Endothelial cell of umbilical vein (primary cell): ENCODE measurements around the gene REEP1. TPM values are rescaled to one million over a fixed set of nuclear protein-coding genes. Genes with fewer than 3 reads are reported as not detected.

Experiments used
- BruUV-seq: library from RNA; stranded (reverse); fragments of 400-500 nt; replicated peaks from 2 replicates; lab custom pipeline; 2021; lab: Mats Ljungman, UMichigan
- CTCF ChIA-PET: fragments of 300-600, 350-600 bp; sonication (Branson Sonifier 250); formaldehyde crosslinking; loops from one replicate; lab custom pipeline; 2021; ENCODE audit warnings: antibody characterized with exemption, inconsistent platforms; lab: Charles Lee
- POLR2A ChIA-PET: fragments of 300-600, 350-600 bp; sonication (Branson Sonifier 250); formaldehyde crosslinking; loops from one replicate; lab custom pipeline; 2021; ENCODE audit warnings: antibody characterized with exemption, inconsistent platforms; lab: Charles Lee
- DNase-seq: peaks from one replicate; pipeline ENCODE4 v3.0.0-alpha.2; 2011; ENCODE audit warnings: low read depth, low spot score
- FAIRE-seq: peaks from 2 replicates; lab custom pipeline; 2011; peaks lifted over from hg19 to GRCh38; lab: Jason Lieb, UNC
- H2AFZ ChIP-seq: 2 replicates; pipeline ENCODE4 v1.6.0; 2012; ENCODE audit warnings: low read depth, low read length, control low read depth, inconsistent platforms
- H3K27ac ChIP-seq: 2 replicates; pipeline ENCODE4 v1.5.1; 2011; ENCODE audit warnings: low read depth, mild to moderate bottlenecking, control low read depth, low read length, moderate library complexity; ENCODE audit not compliant: insufficient read depth
- H3K27me3 ChIP-seq, 2 experiments: 2 replicates each; pipeline versions ENCODE4 v1.6.0 to v1.6.1; 2011; ENCODE audit warnings: low read length in 2 of 2, mixed read lengths in 1 of 2; ENCODE audit not compliant: control insufficient read depth in 2 of 2, insufficient read depth in 2 of 2
- H3K36me3 ChIP-seq, 2 experiments: 2 replicates in 1 of 2; 3 replicates in 1 of 2; pipeline ENCODE4 v1.5.1; 2011; ENCODE audit warnings: low read length in 2 of 2, mild to moderate bottlenecking in 1 of 2, moderate library complexity in 1 of 2; ENCODE audit not compliant: control insufficient read depth in 2 of 2, insufficient read depth in 2 of 2; ENCODE audit errors: extremely low read depth in 1 of 2
- H3K4me1 ChIP-seq: 3 replicates; pipeline ENCODE4 v1.5.1; 2011; ENCODE audit warnings: mild to moderate bottlenecking, low read length; ENCODE audit not compliant: control insufficient read depth, insufficient read depth; ENCODE audit errors: extremely low read depth
- H3K4me2 ChIP-seq: 2 replicates; pipeline ENCODE4 v1.6.1; 2011; ENCODE audit warnings: low read length, control low read depth, mixed read lengths; ENCODE audit not compliant: insufficient read depth
- H3K4me3 ChIP-seq, 3 experiments: fragments of 200-600 bp in 1 of 3; sonication (generic), shearing (Covaris generic) in 1 of 3; replicated peaks in 1 of 3; 2 replicates each; pipeline ENCODE4 v1.5.1; 2011 to 2016; ENCODE audit warnings: control low read depth in 3 of 3, low read length in 3 of 3, mild to moderate bottlenecking in 2 of 3, inconsistent platforms in 1 of 3, low read depth in 1 of 3, moderate library complexity in 1 of 3; ENCODE audit not compliant: insufficient read depth in 1 of 3
- H3K79me2 ChIP-seq: 2 replicates; pipeline ENCODE4 v1.6.0; 2012; ENCODE audit warnings: low read length, inconsistent platforms; ENCODE audit not compliant: control insufficient read depth, insufficient read depth
- H3K9ac ChIP-seq: replicated peaks from 2 replicates; pipeline ENCODE3; 2011; ENCODE audit warnings: low read length, control low read depth; ENCODE audit not compliant: insufficient read depth; ENCODE audit errors: extremely low read depth
- H3K9me1 ChIP-seq: replicated peaks from 3 replicates; pipeline ENCODE4 v1.6.0; 2011; ENCODE audit warnings: mild to moderate bottlenecking, low read length; ENCODE audit not compliant: control insufficient read depth, insufficient read depth; ENCODE audit errors: extremely low read depth
- H3K9me3 ChIP-seq: replicated peaks from 2 replicates; pipeline ENCODE4 v1.5.1; 2012; ENCODE audit warnings: low read length, inconsistent platforms; ENCODE audit not compliant: control insufficient read depth, insufficient read depth
- H4K20me1 ChIP-seq: replicated peaks from 2 replicates; pipeline ENCODE3; 2011; ENCODE audit warnings: mild to moderate bottlenecking, low read length; ENCODE audit not compliant: control insufficient read depth, insufficient read depth; ENCODE audit errors: extremely low read depth
- EZH2 ChIP-seq: IDR thresholded peaks from 2 replicates; pipeline ENCODE4 v1.6.1; 2012; ENCODE audit warnings: borderline replicate concordance, low read depth, mild to moderate bottlenecking, moderate library complexity, low read length, inconsistent platforms; ENCODE audit not compliant: severe bottlenecking
- FOS ChIP-seq: IDR thresholded peaks from 2 replicates; pipeline ENCODE4 v1.6.1; 2011; ENCODE audit warnings: mild to moderate bottlenecking, low read length, moderate library complexity, borderline replicate concordance; ENCODE audit not compliant: insufficient read depth
- GATA2 ChIP-seq: IDR thresholded peaks from 2 replicates; pipeline ENCODE4 v1.7.0; 2011; ENCODE audit warnings: low read depth, mild to moderate bottlenecking, moderate library complexity, mixed read lengths, low read length; ENCODE audit not compliant: insufficient read length, insufficient read depth
- JUN ChIP-seq: IDR thresholded peaks from 2 replicates; pipeline ENCODE4 v1.6.1; 2011; ENCODE audit warnings: borderline replicate concordance, low read depth; ENCODE audit not compliant: insufficient read length, insufficient read depth
- MYC ChIP-seq: IDR thresholded peaks from one replicate; pipeline ENCODE4 v1.6.1; 2011; ENCODE audit warnings: mild to moderate bottlenecking, low read depth, low read length
- POLR2A ChIP-seq: IDR thresholded peaks from 2 replicates; pipeline ENCODE4 v1.6.1; 2012; ENCODE audit warnings: low read depth, mild to moderate bottlenecking, control low read depth, low read length
- POLR2AphosphoS5 ChIP-seq: IDR thresholded peaks from 2 replicates; pipeline ENCODE4 v1.6.1; 2012; ENCODE audit warnings: low read depth, mild to moderate bottlenecking, control low read depth, low read length, moderate library complexity; ENCODE audit not compliant: insufficient read depth
- dilution Hi-C: fragments of 300-500 bp; cut with MboI; formaldehyde crosslinking; loops from one replicate; pipeline ENCODE4 v1.15.0; 2019; ENCODE audit warnings: low sequenced_read_pairs; ENCODE audit not compliant: extremely low pct_ligation_motif_present
- intact Hi-C: fragments of 100-400 bp; cut with micrococcal nuclease; formaldehyde crosslinking; loops from one replicate; pipeline ENCODE4 v1.10.0; 2022
- polyA plus RNA-seq, 4 experiments: library from polyadenylated mRNA; depleted of rRNA in 3 of 4; stranded (reverse) in 3 of 4; unstranded in 1 of 4; fragments of >200 nt; gene quantifications; 2 replicates each; pipeline versions ENCODE4 v1.2.1 to v1.2.3, GENCODE V29; 2011 to 2012; ENCODE audit warnings: missing spikeins in 1 of 4
- total RNA-seq: library from RNA; stranded (reverse); gene quantifications from 2 replicates; pipeline ENCODE4 v1.2.3, GENCODE V29; 2021
- TF ChIP-seq, protein P1 (sequence below), 2 donors: IDR thresholded peaks; 1 replicate in 1 of 2; 2 replicates in 1 of 2; pipeline ENCODE4 v1.5.1; 2011; ENCODE audit warnings: low read length in 2 of 2, mild to moderate bottlenecking in 2 of 2, moderate library complexity in 2 of 2, control low read depth in 1 of 2, inconsistent platforms in 1 of 2, low read depth in 1 of 2; ENCODE audit not compliant: insufficient read depth in 1 of 2; ENCODE audit errors: extremely low read depth in 1 of 2
- TF ChIP-seq, protein P2 (sequence below): IDR thresholded peaks from 2 replicates; pipeline ENCODE4 v1.6.1; 2011; ENCODE audit not compliant: insufficient read depth, insufficient read length

The REEP1 gene
- total and polyA plus RNA-seq, 2 donors (not counting 3 experiments of a cell fraction or from before 2014, with no cell fraction given) = 0.11 to 0.53 TPM

DNA sequence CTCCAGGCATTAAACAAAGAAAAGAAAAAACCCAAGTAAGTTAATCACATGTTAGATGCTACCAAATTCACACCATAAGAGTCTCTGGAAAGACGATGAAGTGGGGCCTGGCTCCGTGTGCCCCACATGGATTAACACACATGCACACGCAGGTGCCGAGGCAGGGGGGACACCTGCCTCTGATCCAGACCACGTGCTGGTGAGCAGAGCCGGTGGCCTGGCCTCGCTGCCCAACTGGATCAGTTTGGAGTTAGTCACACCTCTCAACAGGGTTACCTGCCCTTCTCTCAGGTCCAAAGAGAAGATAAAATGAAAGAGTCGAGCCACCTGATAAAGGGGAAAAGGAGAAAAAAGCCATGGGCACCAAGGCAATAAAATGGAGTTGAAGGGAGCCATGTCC is 97.7 kb downstream of the REEP1 start:
- Histone ChIP-seq H3K9me1 (no peaks in the 10 kb centered on the region), H3K9ac (no peak overlapping the region), H3K4me3 (no peak overlapping the region), H3K36me3 (no peaks in the 10 kb centered on the region), H4K20me1 (no peaks in the 10 kb centered on the region), H3K79me2 (no peaks in the 10 kb centered on the region), H3K4me1 (no peaks in the 10 kb centered on the region), H3K9me3 (no peaks in the 10 kb centered on the region), H3K4me2 (no peak overlapping the region), H3K27me3 (peaks cover 4 to 10% of the 10 kb centered on the region in 2 experiments), H3K27ac (no peak overlapping the region), H2AFZ (no peak overlapping the region)
- BruUV-seq = no TSS peak
- FAIRE-seq = no peak
- DNase-seq = no peak
- dilution Hi-C loops (no loop called here), intact Hi-C loops (no loop called here)
- POLR2A ChIA-PET = no interaction called here
- TF ChIP-seq POLR2AphosphoS5 (no peak), FOS (no peak), POLR2A (no peak), EZH2 (no peak), JUN (no peak), GATA2 (no peak), MYC (no peak)
- TF ChIP-seq, protein P1, sequence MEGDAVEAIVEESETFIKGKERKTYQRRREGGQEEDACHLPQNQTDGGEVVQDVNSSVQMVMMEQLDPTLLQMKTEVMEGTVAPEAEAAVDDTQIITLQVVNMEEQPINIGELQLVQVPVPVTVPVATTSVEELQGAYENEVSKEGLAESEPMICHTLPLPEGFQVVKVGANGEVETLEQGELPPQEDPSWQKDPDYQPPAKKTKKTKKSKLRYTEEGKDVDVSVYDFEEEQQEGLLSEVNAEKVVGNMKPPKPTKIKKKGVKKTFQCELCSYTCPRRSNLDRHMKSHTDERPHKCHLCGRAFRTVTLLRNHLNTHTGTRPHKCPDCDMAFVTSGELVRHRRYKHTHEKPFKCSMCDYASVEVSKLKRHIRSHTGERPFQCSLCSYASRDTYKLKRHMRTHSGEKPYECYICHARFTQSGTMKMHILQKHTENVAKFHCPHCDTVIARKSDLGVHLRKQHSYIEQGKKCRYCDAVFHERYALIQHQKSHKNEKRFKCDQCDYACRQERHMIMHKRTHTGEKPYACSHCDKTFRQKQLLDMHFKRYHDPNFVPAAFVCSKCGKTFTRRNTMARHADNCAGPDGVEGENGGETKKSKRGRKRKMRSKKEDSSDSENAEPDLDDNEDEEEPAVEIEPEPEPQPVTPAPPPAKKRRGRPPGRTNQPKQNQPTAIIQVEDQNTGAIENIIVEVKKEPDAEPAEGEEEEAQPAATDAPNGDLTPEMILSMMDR (IDR thresholded peaks at IDR 0.05; ENCODE audit: extremely low read depth in 1 of 2, insufficient read depth in 1 of 2, low read depth in 1 of 2, low read length in 2 of 2) = no peak
- TF ChIP-seq, protein P2, sequence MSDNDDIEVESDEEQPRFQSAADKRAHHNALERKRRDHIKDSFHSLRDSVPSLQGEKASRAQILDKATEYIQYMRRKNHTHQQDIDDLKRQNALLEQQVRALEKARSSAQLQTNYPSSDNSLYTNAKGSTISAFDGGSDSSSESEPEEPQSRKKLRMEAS = no peak
- CTCF ChIA-PET = no interaction called here
